HFF-Myc (cell line): ENCODE results near the gene SYNJ2.
A peak's percentile ranks its signal among the peaks of the same experiment; 100 is the strongest.

Source experiments
- DNase-seq: peaks from one replicate; pipeline ENCODE4 v3.0.0-alpha.2; 2011; ENCODE audit warnings: low read depth; ENCODE audit errors: extremely low read depth
- H3K4me3 ChIP-seq: replicated peaks from 2 replicates; pipeline ENCODE4 v1.5.1; 2011; ENCODE audit warnings: low read depth, mild to moderate bottlenecking, control low read depth, low read length
- TF ChIP-seq, protein P1 (sequence below): IDR thresholded peaks from 2 replicates; pipeline ENCODE4 v1.5.1; 2012; ENCODE audit warnings: mild to moderate bottlenecking, low read depth, low read length, control low read depth; ENCODE audit errors: missing control alignments

The SYNJ2 gene

DNA sequence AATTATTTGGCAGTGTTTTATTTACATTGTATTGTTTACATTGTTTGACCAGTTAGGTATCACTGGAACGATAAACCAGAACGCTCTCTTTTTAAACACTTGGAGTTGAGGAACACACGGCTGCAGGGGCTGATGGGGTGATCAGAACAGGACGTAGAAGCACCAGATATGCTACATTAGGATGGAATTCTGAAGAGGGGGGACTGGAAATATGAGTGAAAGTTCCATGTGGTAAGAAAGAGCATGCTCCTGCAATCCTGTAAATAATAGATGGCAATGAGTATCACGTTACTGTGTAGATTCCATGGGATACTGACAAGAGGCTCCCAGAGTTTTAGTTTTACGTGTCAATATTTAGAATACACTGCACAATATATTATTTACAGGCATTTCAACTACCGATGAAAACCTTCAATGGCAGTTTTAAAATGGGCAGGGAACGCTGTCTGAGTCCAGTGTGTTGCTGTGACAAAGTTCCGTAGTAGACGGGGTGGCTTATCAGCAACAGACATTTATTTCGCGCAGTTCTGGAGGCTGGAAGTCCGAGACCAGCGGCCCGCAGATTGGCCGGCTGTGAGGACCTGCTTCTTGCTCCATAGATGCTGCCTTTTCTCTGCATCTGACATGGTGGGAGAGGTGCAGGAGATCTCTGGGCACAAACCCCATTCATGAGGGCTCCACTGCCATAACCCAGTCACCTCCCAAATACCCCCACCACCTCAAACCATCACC is 43.1 kb downstream of the SYNJ2 start:
- H3K4me3 ChIP-seq = no peak overlapping the region
- TF ChIP-seq, protein P1, sequence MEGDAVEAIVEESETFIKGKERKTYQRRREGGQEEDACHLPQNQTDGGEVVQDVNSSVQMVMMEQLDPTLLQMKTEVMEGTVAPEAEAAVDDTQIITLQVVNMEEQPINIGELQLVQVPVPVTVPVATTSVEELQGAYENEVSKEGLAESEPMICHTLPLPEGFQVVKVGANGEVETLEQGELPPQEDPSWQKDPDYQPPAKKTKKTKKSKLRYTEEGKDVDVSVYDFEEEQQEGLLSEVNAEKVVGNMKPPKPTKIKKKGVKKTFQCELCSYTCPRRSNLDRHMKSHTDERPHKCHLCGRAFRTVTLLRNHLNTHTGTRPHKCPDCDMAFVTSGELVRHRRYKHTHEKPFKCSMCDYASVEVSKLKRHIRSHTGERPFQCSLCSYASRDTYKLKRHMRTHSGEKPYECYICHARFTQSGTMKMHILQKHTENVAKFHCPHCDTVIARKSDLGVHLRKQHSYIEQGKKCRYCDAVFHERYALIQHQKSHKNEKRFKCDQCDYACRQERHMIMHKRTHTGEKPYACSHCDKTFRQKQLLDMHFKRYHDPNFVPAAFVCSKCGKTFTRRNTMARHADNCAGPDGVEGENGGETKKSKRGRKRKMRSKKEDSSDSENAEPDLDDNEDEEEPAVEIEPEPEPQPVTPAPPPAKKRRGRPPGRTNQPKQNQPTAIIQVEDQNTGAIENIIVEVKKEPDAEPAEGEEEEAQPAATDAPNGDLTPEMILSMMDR = no peak
- no peak for DNase-seq

DNA sequence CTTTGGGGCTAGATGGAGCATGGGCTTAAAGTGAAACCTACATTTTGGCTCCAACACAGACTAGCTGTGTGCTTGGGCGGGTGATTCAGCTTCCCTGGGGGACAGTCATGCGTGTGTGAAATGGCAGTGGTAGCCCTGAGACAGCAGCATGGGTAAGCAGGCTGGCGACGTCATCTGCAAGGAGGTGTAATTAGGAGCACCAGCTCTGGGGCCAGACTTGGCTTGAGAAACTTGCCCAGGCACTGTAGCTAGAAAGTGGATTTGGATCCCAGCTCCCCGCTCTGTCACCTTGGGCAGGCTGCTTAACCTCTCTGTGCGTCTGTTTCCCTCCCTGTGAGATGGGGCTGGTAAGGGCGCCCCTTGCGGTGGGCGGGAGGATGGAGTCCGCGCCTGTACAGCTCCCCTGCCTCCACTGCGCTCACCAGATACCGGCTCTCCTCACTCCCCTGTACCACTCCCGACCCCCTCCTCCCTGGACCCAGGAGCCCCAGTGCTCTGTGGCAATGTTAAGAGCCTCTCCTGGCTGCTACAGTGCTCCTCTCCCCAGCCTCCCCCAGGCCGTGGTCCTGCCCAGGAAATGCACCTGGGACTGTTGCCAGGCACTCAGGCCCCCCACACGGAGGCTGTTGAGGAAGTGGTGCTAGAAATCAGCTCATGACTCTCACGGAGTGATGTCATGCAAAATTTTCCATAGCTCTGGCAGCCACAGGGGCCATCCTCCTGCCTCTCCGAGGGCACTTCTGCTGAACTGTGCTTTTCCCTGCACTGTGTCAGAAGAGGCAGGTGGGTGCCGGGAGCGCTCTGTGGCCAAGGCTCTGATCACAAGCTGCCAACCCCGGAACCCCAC is 44.6 kb downstream of the SYNJ2 start:
- peak overlapping the region; percentile 15; the same call in 1 of the 2 replicates for H3K4me3 ChIP-seq
- TF ChIP-seq, protein P1 = peak; percentile 46
- peak; percentile 92 for DNase-seq

DNA sequence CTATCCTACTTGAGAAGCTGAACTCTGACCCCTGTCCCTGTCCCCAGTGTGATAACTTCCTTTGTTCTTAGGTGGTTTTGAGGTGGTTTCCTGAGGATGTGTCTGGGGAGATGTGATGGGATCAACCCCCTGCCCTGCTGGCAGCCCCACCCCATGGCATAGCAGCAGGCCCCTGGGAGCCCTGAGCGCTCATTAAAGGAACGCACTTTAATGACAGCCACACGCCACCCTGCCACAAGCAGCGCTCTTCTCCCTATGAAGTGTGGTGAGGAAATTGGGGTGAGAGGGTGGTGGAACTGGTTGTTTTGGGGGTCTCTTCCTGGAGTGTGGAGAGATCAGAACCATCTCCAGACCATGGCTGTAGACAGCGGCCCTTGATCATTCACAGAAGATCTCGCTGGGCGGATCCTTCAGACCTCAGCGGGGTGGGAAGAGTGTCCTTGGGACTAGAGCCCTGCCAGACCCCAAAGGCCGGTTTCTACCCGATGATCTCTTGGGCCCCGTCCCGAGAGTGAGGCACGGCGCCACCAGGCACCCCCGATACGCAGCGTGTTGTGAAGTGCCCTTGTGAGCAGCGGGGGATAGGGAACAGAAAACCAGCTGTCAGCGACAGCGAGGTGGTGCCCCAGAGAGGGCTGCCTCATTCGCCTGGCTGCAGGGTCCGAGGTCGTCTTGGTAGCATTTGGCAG is 45.4 kb downstream of the SYNJ2 start:
- DNase-seq = no peak
- TF ChIP-seq, protein P1 = no peak
- H3K4me3 ChIP-seq = no peak overlapping the region

DNA sequence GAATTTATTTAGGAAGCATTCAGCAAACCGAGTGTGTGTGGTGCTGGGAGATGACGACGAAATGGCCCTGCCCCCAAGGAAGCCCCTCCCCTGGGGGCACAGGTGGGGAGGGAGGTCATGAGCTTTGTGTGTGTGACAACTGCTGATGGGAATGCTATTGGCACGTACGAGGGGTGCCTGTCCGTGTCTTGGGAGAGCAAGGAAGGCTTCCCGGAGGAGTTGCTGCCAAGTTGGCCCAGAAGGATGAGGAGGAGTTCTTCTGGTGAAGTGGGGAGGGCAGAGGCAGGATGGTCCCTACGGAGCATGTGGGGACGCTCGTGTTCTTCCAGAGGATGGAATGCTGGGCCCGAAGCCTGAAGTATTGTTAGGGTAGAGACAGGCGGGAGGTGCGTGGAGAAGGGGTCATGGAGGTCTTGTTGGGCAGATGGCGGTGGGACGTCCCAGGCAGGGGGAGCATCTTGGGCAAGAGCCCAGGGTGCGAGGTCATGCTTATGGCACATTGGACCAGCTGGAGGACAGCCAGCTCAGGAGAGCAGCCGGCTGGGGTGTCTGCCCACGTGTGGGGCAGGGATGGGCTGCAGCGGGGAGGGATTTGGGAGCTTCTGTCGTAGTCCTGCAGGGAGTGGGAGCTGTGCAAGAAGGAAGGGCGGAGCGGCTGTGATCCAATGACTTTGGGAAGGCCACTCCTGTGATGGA is 46.1 kb downstream of the SYNJ2 start:
- TF ChIP-seq, protein P1 = no peak
- no peak for DNase-seq
- no peak overlapping the region for H3K4me3 ChIP-seq

DNA sequence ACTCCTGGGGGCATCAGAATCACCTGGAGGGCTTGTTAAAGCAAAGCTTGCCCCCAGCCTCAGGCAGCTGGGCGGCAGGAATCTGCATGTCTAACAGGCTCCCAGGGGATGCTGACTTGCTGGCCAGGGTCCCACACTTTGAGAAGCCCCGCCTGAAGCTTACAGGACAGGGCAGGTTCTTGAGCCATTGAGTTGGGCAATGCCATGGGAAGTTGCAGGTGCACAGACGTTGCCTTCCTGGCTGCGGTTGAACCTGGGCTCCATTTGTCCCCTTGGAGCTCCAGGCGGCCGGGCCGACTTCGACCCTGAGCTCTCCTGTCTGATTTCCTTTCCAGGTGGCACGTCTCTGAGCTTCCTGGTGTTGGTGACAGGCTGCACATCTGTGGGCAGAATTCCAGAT is 46.8 kb downstream of the SYNJ2 start:
- no peak for DNase-seq
- TF ChIP-seq, protein P1 = no peak
- H3K4me3 ChIP-seq = no peak overlapping the region

DNA sequence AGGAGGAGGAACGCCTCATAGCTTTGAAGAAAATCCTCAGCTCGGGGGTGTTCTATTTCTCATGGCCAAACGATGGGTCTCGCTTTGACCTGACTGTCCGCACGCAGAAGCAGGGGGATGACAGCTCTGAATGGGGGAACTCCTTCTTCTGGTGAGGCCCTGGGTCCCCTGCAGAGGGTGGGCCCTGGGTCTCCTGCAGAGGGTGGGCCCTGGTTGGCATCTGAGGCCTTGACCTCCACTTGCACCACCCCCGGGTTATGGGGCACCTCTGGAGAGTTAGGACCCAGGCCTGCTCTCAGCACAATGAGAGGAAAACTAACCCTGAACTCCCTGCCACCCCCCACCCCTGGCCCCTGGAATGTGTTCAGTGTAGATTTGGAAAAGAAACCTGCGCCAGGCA is 47.2 kb downstream of the SYNJ2 start:
- no peak for DNase-seq
- TF ChIP-seq, protein P1 = no peak
- H3K4me3 ChIP-seq = no peak overlapping the region
